ENCODE results near the gene SYCE1L. TPM values are rescaled to one million over a fixed set of nuclear protein-coding genes. Genes with fewer than 3 reads are reported as not detected.
"Not testable (repeated sequence)": the region's sequence is repeated elsewhere in the genome, so short reads cannot be mapped to it uniquely, and the experiment has no call there.

Gene SYCE1L
- total RNA-seq, 4 donors from 2014 or later = 0.67 to 2.6 (median 1.2) TPM; not detected in 1

GRCh38 chr16:77171745-77172635, 27.2 kb upstream of the SYCE1L start:
- Histone ChIP-seq H3K9me3 (no peaks in the 10 kb centered on the region), H3K4me3 (no peak overlapping the region), H3K36me3 (no peaks in the 10 kb centered on the region), H3K27me3 (peaks cover 41% of the 10 kb centered on the region), H3K4me1 (no peaks in the 10 kb centered on the region), H3K27ac (no peak overlapping the region)
- no peak for TF ChIP-seq POLR2A (IDR thresholded peaks at IDR 0.05)
- peak; percentile 71 to 76 (median 74) for TF ChIP-seq CTCF (IDR thresholded peaks at IDR 0.05)
- TF ChIP-seq EP300 (IDR thresholded peaks at IDR 0.05) = no peak
- peak; percentile 60 for ATAC-seq
- WGBS, 2 donors (ENCODE audit: low coverage in 1 of 2) = 51 to 52% methylated on average over 2 to 5 of the region's 5 CpGs

DNA sequence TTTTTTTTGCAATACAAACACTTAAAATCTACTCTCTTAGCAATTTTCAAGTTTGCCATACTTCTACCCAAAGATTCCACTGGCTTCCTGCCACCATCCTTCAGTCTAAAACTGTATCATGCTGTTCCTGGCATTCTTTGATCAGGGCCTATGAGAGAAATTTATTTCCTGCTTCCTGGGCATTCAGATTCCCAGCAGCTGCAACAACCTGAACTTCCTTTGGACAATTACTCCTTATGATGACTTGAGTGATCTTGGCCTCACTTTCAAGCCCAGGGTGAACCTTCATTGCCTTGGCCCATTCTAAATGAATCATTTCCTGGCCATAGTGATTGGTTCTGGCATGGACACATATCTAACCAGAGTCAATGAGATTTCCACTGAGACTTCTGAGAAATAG, 26.3 kb upstream of the SYCE1L start:
- ATAC-seq = no peak
- H3K27ac ChIP-seq = no peak overlapping the region
- TF ChIP-seq POLR2AphosphoS5 (IDR thresholded peaks at IDR 0.05) = no peak
- TF ChIP-seq EP300 (IDR thresholded peaks at IDR 0.05) = no peak
- TF ChIP-seq CTCF (IDR thresholded peaks at IDR 0.05) = no peak
- no peak for TF ChIP-seq POLR2A (IDR thresholded peaks at IDR 0.05)
- peaks cover 35% of the 10 kb centered on the region for H3K27me3 ChIP-seq
- no peaks in the 10 kb centered on the region for H3K9me3 ChIP-seq
- H3K4me1 ChIP-seq = no peaks in the 10 kb centered on the region
- no peak overlapping the region for H3K4me3 ChIP-seq
- no peaks in the 10 kb centered on the region for H3K36me3 ChIP-seq

DNA sequence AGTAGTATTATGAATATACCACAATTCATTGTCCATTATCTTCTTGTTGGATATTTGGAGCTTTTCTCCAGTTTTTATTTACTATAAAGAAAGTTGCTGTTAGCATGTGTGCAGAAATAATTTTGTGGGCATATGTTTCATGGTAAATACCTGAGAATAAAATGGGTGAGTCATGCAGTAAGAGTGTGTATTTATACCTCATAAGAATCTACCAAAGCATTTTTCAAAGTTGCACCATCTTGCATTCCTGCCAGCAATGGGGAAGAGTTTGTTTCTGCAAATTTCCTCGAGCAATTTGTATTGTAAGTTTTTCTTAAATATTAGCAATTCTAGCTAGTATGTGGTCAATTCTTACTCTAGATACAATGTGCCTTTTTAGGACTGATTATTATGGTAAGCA, 16.1 kb upstream of the SYCE1L start:
- 56 to 75% methylated on average over 1 of the region's 1 CpG for WGBS, 2 donors (ENCODE audit: low coverage in 1 of 2)
- Histone ChIP-seq H3K4me1 (no peaks in the 10 kb centered on the region), H3K36me3 (no peaks in the 10 kb centered on the region), H3K27me3 (peaks cover 5% of the 10 kb centered on the region), H3K9me3 (no peaks in the 10 kb centered on the region), H3K27ac (no peak overlapping the region), H3K4me3 (no peak overlapping the region)
- ATAC-seq = no peak
- no peak for TF ChIP-seq CTCF (IDR thresholded peaks at IDR 0.05)
- no peak for TF ChIP-seq EP300 (IDR thresholded peaks at IDR 0.05)
- TF ChIP-seq POLR2A (IDR thresholded peaks at IDR 0.05) = no peak
- no peak for TF ChIP-seq POLR2AphosphoS5 (IDR thresholded peaks at IDR 0.05)

- not testable (repeated sequence) for H3K36me3 ChIP-seq, ATAC-seq, H3K27me3 ChIP-seq, H3K27ac ChIP-seq, H3K9me3 ChIP-seq, H3K4me1 ChIP-seq, H3K4me3 ChIP-seq
- 70% methylated on average over 1 of the region's 1 CpG; no CpG with 5 or more reads in 1 of the 2 donors for WGBS, 2 donors (ENCODE audit: low coverage in 1 of 2)
These were observed 12.9 kb upstream of the SYCE1L start for GRCh38 chr16:77186298-77186697.

DNA sequence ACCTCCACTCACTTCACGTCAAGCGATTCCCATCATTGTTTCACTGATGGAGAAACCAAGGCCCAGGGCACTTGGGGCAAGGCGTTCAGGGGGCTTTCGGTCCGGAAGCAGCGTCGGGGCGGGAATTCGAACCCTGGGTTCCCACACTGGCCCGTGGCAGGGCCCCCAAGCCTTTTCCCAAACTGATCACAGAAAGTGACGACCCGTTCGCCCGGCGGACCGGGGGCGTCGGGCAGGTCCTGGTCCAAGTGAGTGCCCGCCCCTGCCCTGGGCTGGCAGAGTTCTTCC, 9.1 kb upstream of the SYCE1L start:
- WGBS, 2 donors (ENCODE audit: low coverage in 1 of 2) = 0 to 3% methylated on average over 7 to 8 of the region's 19 CpGs

More for the DNA sequence above, 9.1 kb upstream of the SYCE1L start:
- peak overlapping the region; percentile 79 to 80 for H3K4me3 ChIP-seq
- ATAC-seq = no peak
- H3K4me1 ChIP-seq = peaks cover 4 to 31% (median 7%) of the 10 kb centered on the region in 3 donors
- peak overlapping the region; percentile 78 to 97 (median 96) for H3K27ac ChIP-seq
- no peaks in the 10 kb centered on the region for H3K9me3 ChIP-seq
- peaks cover 0 to 22% of the 10 kb centered on the region in 2 donors for H3K36me3 ChIP-seq
- H3K27me3 ChIP-seq = no peaks in the 10 kb centered on the region
- TF ChIP-seq CTCF (IDR thresholded peaks at IDR 0.05) (no peak), POLR2AphosphoS5 (IDR thresholded peaks at IDR 0.05) (no peak), EP300 (IDR thresholded peaks at IDR 0.05) (no peak), POLR2A (IDR thresholded peaks at IDR 0.05) (no peak)

Measured in gastroesophageal sphincter (tissue), 4 donors.